Ishikawa (cell line): ENCODE data around the gene BICC1.

Source experiments
- CEBPB ChIP-seq: IDR thresholded peaks from 2 replicates; pipeline ENCODE4 v1.6.1; 2012
- CREB1 ChIP-seq: IDR thresholded peaks from 2 replicates; pipeline ENCODE4 v1.6.1; 2012; ENCODE audit warnings: low read depth
- EGR1 ChIP-seq: IDR thresholded peaks from 2 replicates; pipeline ENCODE4 v1.6.1; 2012
- EP300 ChIP-seq: IDR thresholded peaks from 2 replicates; pipeline ENCODE4 v1.6.1; 2012; ENCODE audit warnings: borderline replicate concordance
- FOXM1 ChIP-seq: IDR thresholded peaks from 2 replicates; pipeline ENCODE4 v1.6.1; 2012; ENCODE audit warnings: low read depth, borderline replicate concordance
- NFIC ChIP-seq: IDR thresholded peaks from 2 replicates; pipeline ENCODE4 v1.6.1; 2012
- RAD21 ChIP-seq: IDR thresholded peaks from 2 replicates; pipeline ENCODE4 v1.6.1; 2012; ENCODE audit warnings: low read depth
- TAF1 ChIP-seq: IDR thresholded peaks from 2 replicates; pipeline ENCODE4 v1.6.1; 2012; ENCODE audit warnings: low read depth, mild to moderate bottlenecking
- TEAD4 ChIP-seq: IDR thresholded peaks from 2 replicates; pipeline ENCODE4 v1.6.1; 2012
- YY1 ChIP-seq: IDR thresholded peaks from 2 replicates; pipeline ENCODE4 v1.6.1; 2012; ENCODE audit warnings: low read depth
- ZBTB7A ChIP-seq: IDR thresholded peaks from 2 replicates; pipeline ENCODE4 v1.6.1; 2012; ENCODE audit warnings: low read depth
- TF ChIP-seq, protein P1 (sequence below): IDR thresholded peaks from 2 replicates; pipeline ENCODE4 v1.6.1; 2012; ENCODE audit warnings: low read depth, mild to moderate bottlenecking
- TF ChIP-seq, protein P2 (sequence below): IDR thresholded peaks from 2 replicates; pipeline ENCODE4 v1.6.1; 2012
- TF ChIP-seq, protein P3 (sequence below): IDR thresholded peaks from 2 replicates; pipeline ENCODE4 v1.6.1; 2012

DNA sequence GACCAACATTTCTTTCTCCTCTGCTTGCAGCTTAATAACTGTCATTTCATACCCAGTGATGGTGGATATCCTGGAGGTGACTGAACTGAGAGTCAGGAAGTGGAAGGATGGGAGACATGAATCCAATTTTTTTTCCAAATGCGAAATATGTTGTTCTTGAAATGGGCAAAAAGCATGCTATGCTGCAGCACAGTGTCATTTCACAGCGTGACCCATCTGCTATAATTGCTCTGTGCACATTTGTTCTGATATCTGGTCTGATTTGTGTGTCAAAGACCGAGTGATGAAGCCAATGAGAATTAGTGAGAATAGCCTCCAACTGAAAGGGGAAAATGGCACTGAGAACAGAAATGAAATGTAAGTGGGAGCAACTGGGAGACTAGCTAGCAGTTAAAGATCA lies 334.2 kb downstream of the BICC1 start:
- TF ChIP-seq TAF1, result no peak
- TF ChIP-seq, protein P1, sequence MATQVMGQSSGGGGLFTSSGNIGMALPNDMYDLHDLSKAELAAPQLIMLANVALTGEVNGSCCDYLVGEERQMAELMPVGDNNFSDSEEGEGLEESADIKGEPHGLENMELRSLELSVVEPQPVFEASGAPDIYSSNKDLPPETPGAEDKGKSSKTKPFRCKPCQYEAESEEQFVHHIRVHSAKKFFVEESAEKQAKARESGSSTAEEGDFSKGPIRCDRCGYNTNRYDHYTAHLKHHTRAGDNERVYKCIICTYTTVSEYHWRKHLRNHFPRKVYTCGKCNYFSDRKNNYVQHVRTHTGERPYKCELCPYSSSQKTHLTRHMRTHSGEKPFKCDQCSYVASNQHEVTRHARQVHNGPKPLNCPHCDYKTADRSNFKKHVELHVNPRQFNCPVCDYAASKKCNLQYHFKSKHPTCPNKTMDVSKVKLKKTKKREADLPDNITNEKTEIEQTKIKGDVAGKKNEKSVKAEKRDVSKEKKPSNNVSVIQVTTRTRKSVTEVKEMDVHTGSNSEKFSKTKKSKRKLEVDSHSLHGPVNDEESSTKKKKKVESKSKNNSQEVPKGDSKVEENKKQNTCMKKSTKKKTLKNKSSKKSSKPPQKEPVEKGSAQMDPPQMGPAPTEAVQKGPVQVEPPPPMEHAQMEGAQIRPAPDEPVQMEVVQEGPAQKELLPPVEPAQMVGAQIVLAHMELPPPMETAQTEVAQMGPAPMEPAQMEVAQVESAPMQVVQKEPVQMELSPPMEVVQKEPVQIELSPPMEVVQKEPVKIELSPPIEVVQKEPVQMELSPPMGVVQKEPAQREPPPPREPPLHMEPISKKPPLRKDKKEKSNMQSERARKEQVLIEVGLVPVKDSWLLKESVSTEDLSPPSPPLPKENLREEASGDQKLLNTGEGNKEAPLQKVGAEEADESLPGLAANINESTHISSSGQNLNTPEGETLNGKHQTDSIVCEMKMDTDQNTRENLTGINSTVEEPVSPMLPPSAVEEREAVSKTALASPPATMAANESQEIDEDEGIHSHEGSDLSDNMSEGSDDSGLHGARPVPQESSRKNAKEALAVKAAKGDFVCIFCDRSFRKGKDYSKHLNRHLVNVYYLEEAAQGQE, result no peak
- no peak for TF ChIP-seq NFIC
- TF ChIP-seq EGR1, result no peak
- no peak for TF ChIP-seq RAD21
- TF ChIP-seq CEBPB, result no peak
- no peak for TF ChIP-seq EP300
- no peak for TF ChIP-seq YY1
- TF ChIP-seq, protein P2, sequence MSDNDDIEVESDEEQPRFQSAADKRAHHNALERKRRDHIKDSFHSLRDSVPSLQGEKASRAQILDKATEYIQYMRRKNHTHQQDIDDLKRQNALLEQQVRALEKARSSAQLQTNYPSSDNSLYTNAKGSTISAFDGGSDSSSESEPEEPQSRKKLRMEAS, result no peak
- no peak for TF ChIP-seq CREB1
- no peak for TF ChIP-seq ZBTB7A
- no peak for TF ChIP-seq TEAD4
- no peak for TF ChIP-seq FOXM1
- TF ChIP-seq, protein P3, sequence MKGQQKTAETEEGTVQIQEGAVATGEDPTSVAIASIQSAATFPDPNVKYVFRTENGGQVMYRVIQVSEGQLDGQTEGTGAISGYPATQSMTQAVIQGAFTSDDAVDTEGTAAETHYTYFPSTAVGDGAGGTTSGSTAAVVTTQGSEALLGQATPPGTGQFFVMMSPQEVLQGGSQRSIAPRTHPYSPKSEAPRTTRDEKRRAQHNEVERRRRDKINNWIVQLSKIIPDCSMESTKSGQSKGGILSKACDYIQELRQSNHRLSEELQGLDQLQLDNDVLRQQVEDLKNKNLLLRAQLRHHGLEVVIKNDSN, result no peak
